Glutamatergic neuron (in vitro differentiated cells): ENCODE data around the gene CCNQ. TPM values are rescaled to one million over a fixed set of nuclear protein-coding genes. Genes with fewer than 3 reads are reported as not detected.

Experiments
- DNase-seq: peaks from one replicate; pipeline ENCODE4 v3.0.0; 2022
- H3K27ac Mint-ChIP-seq: one replicate; pipeline ENCODE4 v1.8.0; 2020; ENCODE audit warnings: mild to moderate bottlenecking, mixed read lengths, inconsistent platforms; ENCODE audit not compliant: unreplicated experiment
- H3K27me3 Mint-ChIP-seq: one replicate; pipeline ENCODE4 v1.8.0; 2020; ENCODE audit warnings: mild to moderate bottlenecking, moderate library complexity, mixed read lengths, inconsistent platforms; ENCODE audit not compliant: unreplicated experiment
- H3K36me3 Mint-ChIP-seq: one replicate; pipeline ENCODE4 v1.8.0; 2020; ENCODE audit warnings: mild to moderate bottlenecking, mixed read lengths, inconsistent platforms; ENCODE audit not compliant: unreplicated experiment
- H3K4me1 Mint-ChIP-seq: one replicate; pipeline ENCODE4 v1.8.0; 2020; ENCODE audit warnings: mild to moderate bottlenecking, low read depth, mixed read lengths, inconsistent platforms; ENCODE audit not compliant: unreplicated experiment
- H3K4me3 Mint-ChIP-seq: one replicate; pipeline ENCODE4 v1.8.0; 2020; ENCODE audit warnings: mild to moderate bottlenecking, mixed read lengths, inconsistent platforms; ENCODE audit not compliant: unreplicated experiment
- H3K9me3 Mint-ChIP-seq: one replicate; pipeline ENCODE4 v1.8.0; 2020; ENCODE audit warnings: mild to moderate bottlenecking, moderate library complexity, mixed read lengths, inconsistent platforms; ENCODE audit not compliant: unreplicated experiment
- total RNA-seq: library from RNA; stranded (reverse); fragmentation: NEBNext Ultra II Directional; extraction: Animal tissue kit (Norgen Biotek cat#: 25700); gene quantifications from one replicate; pipeline ENCODE4 v1.2.1, GENCODE V29; 2021; ENCODE audit not compliant: unreplicated experiment
- TF ChIP-seq, protein P1 (sequence below): fragments of 200-600 bp; sonication (generic); IDR thresholded peaks from one replicate; pipeline ENCODE4 v1.5.0; 2021; ENCODE audit not compliant: partially characterized antibody, unreplicated experiment

Gene CCNQ
- total RNA-seq, 1 donor from 2014 or later = 28.9 TPM

DNA sequence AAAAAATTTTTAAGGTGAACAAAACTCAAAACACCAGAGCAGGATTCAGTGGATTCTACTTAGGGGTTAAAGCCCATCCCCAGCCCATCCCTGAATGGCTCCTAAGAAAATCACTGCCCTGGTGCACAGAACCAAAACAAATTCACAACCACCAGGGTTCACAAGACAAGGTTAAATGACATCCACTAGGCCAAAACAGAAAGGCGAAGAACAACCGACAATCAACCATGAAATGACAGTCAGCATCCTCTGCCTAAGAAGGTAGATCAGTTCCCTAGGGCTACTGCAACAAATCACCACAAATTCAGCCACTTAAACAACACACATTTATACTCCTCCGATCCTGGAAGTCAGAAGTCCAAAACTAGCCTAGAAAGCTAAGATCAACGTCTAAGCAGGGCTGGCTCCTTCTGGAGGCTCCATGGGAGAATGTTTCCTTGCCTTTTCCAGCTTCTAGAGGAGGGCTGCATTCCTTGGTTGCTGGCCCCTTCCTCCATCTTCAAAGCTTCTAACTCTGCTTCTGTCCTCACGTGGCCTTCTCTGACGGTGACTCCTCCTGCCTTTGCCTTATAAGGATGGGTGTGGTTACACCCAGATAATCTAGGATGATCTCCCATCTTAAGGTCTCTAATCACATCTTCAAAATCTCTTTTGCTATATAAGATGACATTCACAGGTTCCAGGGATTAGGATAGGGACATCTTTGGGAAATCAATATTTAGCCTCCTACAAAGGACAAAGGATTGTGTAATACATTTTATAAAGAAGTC is 1.8 kb downstream of the CCNQ start:
- no peak for DNase-seq
- Mint-ChIP-seq H3K27ac (no peak overlapping the region), H3K9me3 (peaks cover 11% of the 10 kb centered on the region), H3K36me3 (no peaks in the 10 kb centered on the region), H3K4me3 (peak overlapping the region; percentile 90), H3K27me3 (peaks cover 6% of the 10 kb centered on the region), H3K4me1 (peaks cover 20% of the 10 kb centered on the region)
- TF ChIP-seq, protein P1, sequence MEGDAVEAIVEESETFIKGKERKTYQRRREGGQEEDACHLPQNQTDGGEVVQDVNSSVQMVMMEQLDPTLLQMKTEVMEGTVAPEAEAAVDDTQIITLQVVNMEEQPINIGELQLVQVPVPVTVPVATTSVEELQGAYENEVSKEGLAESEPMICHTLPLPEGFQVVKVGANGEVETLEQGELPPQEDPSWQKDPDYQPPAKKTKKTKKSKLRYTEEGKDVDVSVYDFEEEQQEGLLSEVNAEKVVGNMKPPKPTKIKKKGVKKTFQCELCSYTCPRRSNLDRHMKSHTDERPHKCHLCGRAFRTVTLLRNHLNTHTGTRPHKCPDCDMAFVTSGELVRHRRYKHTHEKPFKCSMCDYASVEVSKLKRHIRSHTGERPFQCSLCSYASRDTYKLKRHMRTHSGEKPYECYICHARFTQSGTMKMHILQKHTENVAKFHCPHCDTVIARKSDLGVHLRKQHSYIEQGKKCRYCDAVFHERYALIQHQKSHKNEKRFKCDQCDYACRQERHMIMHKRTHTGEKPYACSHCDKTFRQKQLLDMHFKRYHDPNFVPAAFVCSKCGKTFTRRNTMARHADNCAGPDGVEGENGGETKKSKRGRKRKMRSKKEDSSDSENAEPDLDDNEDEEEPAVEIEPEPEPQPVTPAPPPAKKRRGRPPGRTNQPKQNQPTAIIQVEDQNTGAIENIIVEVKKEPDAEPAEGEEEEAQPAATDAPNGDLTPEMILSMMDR = no peak

DNA sequence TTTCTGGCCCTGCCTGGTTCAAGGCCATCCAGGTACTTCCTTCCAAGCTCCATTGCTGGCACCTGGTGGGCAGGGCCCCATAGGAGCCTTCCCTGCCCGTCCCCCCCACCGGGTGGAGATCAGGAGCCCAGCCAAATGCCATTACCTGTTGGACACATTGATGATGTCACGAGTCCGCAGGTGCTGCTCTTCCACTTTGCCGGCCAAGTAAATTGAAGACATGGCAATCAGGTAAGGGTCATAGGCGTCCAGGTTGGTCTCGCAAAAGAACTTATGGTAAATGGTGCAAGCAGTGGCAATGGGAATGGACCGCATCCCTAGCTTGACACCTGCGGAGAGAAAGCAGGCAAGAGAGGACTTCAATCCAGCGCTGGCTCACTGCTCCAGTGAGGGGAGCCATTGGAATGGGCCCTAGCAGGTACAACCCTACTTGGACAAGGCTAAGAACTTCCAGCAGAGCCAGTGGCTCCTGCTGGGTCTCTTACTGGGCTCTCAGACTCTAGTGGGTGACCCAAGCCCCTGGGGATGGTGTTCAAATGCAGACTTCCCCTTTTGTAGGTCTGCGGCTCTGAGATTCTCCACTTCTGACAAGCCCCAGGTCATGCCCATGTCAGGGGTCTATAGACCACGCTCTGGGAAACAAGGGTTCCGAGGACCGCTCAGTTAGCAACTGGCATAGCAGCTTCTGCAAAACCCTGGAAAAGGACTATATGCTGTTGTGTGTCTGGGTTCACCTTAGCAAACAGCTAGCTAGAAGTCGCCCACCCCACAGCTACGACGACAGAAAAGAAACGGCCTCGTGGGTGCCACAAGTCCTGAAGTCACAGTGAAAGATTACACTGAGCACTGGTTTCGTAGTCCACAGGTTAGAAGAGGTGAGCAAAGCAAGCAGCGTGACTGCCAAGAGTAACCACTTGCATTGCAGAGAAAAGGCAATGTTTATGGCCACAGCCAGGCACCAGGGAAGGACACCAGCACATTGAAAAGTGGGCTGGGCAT is 2.8 kb downstream of the CCNQ start:
- H3K9me3 Mint-ChIP-seq = peaks cover 11% of the 10 kb centered on the region
- peaks cover 27% of the 10 kb centered on the region for H3K4me1 Mint-ChIP-seq
- H3K4me3 Mint-ChIP-seq = peak overlapping the region; percentile 64
- no peak for DNase-seq
- H3K36me3 Mint-ChIP-seq = no peaks in the 10 kb centered on the region
- H3K27ac Mint-ChIP-seq = no peak overlapping the region
- TF ChIP-seq, protein P1 = no peak
- H3K27me3 Mint-ChIP-seq = peaks cover 6% of the 10 kb centered on the region

GRCh38 chrX:153595387-153595786 is 3.6 kb downstream of the CCNQ start:
- peaks cover 11% of the 10 kb centered on the region for H3K9me3 Mint-ChIP-seq
- H3K36me3 Mint-ChIP-seq = no peaks in the 10 kb centered on the region
- peaks cover 5% of the 10 kb centered on the region for H3K27me3 Mint-ChIP-seq
- peak overlapping the region; percentile 30 for H3K4me3 Mint-ChIP-seq
- TF ChIP-seq, protein P1 = no peak
- H3K4me1 Mint-ChIP-seq = peaks cover 33% of the 10 kb centered on the region
- H3K27ac Mint-ChIP-seq = no peak overlapping the region
- no peak for DNase-seq

GRCh38 chrX:153593811-153594500 is 5.0 kb downstream of the CCNQ start:
- Mint-ChIP-seq H3K9me3 (peaks cover 8% of the 10 kb centered on the region), H3K4me1 (peaks cover 31% of the 10 kb centered on the region), H3K36me3 (no peaks in the 10 kb centered on the region), H3K27ac (no peak overlapping the region), H3K4me3 (no peak overlapping the region), H3K27me3 (no peaks in the 10 kb centered on the region)
- DNase-seq = no peak
- TF ChIP-seq, protein P1 = no peak
